ENCODE measurements around the gene FOXL2NB.

Gene FOXL2NB

GRCh38 chr3:138945709-138946662 lies 1.0 kb upstream of the FOXL2NB start:
- peak; percentile 56 for DNase-seq (ENCODE audit: low spot score)

DNA sequence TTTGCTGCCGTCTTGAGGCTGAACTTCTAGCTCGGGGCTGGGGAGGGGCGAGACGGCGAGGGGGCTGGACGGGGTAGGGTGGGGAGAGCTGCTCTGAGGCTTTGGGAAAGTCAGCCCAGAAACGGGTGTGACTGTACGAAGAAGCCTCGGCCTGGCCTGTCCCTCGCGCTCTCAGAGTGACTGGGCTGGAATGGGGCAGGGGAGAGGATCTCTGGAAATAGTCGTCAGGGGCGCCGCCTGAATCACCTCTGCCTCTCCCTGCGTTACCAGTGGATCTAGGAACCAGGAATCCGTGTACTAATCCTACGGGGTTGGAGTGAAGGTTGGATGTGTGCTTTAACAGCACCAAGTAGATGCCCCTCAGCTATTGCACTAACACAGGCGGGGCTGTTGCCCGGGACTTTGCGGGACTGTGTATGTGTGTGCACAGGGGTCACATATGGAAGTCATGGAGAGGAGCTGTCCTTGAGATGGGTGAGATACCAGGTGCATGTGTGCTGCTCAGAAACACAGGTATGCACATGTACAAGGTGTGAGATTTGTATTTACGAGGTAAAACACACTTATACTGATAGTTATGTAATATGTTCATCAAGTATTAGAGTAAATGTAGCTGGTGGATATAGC lies 591 bp downstream of the FOXL2NB start:
- peak; percentile 45 for DNase-seq (ENCODE audit: low spot score)

GRCh38 chr3:138948371-138949001 lies 1.5 kb downstream of the FOXL2NB start:
- DNase-seq (ENCODE audit: low spot score): no peak

DNA sequence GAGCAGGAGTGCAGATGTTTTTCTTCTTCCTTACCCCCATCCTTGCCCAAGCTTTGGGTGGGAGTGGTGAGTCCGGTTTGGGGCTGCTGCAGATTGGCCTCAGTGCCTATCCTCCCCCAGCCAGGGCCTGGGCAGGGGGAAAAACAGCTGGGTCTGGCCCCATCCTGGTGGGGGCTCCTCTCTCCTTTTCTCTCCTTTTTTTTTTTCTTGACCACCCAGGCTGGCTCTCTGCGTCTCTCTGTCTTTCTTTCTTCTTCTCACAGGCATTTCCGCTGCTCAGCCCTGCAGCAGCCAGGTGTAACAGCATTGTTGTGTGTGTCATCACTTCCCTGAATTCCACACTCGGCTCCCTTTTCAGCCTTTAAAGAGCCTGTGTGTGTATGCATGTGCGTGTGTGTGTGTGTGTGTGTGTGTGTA lies 2.0 kb downstream of the FOXL2NB start:
- DNase-seq (ENCODE audit: low spot score): no peak

DNA sequence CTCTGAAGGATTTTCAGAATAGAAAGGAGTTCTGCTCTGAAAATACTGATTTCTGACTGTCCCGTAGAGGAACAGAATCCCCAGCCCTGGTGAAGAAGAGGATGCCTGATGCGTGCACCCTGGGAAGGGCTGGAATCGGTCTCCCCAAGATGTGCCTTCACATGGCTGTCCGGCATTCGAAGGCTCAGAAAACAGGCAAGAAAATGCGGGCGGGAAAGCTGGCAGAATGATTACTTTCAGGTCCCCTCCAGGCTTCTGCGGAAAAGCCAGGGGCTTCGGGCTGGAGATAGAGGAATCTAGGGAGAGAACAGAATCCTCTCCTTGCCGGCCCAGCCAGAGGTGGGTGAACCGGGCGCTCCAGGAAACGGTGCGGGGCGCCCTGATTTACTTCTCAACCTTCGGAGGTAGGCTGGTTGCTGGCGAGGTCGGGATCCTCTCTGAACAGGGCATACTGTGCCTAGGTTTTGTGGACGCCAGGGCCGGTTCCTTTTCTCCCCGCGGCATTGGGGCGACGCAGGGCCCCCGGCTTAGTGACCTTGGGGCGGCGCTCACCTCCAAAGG lies 2.5 kb downstream of the FOXL2NB start:
- DNase-seq (ENCODE audit: low spot score): no peak

GRCh38 chr3:138950006-138950644 lies 3.1 kb downstream of the FOXL2NB start:
- DNase-seq (ENCODE audit: low spot score): peak; percentile 60

GRCh38 chr3:138950701-138951100 lies 3.7 kb downstream of the FOXL2NB start:
- no peak for DNase-seq (ENCODE audit: low spot score)

- DNase-seq (ENCODE audit: low spot score): no peak
Observed at GRCh38 chr3:138960417-138960852, 13.4 kb downstream of the FOXL2NB start.

- no peak for DNase-seq (ENCODE audit: low spot score)
Observed at GRCh38 chr3:138962854-138963560, 16.0 kb downstream of the FOXL2NB start.

- DNase-seq (ENCODE audit: low spot score): no peak
Observed at GRCh38 chr3:138964264-138964663, 17.2 kb downstream of the FOXL2NB start.

GRCh38 chr3:138964923-138965322 lies 17.9 kb downstream of the FOXL2NB start:
- DNase-seq (ENCODE audit: low spot score): no peak

DNA sequence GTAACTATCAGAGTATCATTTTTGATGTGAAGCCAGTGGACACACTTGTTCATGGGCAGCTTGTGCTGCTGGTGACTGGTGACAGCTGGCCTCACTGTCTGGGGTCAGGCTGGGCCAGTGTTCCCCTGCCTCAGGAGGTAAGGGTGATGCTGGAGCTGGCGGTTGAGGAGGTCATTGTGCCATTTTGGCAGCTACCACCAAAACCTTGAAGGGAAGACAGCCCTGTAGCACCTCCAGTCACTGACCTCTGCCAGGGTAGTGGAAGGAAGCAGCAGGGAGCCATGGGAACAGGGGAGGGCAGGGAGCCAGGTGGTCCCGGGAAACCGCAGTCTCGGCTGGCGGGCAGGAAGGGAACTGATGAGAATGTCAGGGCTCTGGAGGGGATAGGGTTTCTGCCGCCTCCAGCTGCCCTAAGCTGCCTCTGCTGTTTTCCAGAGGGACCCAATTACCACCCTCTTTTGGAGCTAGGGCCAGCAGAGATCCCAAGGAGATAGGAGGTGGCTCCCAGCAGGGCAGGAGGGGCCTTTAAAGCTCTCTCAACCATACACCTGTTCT lies 24.8 kb downstream of the FOXL2NB start:
- no peak for DNase-seq (ENCODE audit: low spot score)

DNA sequence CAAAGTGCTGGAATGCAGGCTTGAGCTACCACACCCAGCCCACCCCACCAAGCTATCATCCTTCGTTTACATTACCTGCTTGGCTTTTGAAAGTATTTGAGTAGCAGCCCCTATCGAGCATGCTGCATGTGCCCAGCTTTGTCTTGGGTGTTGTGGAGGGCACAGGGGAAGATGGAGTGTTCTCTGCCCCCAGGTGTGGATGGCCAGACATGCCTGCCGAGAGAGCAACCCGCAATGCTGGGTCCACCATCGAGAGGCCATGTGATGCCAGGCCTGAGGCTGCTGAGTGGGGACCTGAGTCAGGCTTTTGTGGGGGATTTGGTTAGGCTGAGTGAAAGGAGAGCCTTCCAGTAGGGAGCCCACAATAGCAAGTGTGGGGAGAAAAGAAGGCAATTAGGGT lies 25.9 kb downstream of the FOXL2NB start:
- DNase-seq (ENCODE audit: low spot score): no peak

GRCh38 chr3:138974462-138974861 lies 27.4 kb downstream of the FOXL2NB start:
- no peak for DNase-seq (ENCODE audit: low spot score)

DNA sequence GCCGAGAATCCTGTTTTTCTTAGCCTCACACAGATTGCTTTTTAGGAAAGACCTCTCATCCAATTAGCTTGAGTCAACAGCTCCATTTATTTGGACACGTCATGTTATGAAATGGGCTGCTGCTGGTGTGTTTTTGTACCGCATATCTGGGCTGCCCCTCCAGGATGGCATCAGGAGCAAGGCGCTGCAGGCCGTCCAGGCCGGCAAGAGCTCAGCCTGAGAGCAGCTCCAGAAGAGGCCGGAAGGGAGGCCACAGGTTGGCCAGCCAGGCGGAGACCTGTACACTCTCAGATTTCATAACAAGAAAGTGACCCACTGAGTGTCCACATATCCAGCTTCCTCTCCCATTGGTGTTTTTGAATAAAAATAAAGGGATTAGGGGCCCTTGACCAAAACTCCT lies 28.3 kb downstream of the FOXL2NB start:
- DNase-seq (ENCODE audit: low spot score): no peak

GRCh38 chr3:138976047-138976446 lies 29.0 kb downstream of the FOXL2NB start:
- DNase-seq (ENCODE audit: low spot score): no peak

- no peak for DNase-seq (ENCODE audit: low spot score)
Observed at GRCh38 chr3:138984816-138985215, 37.8 kb downstream of the FOXL2NB start.

DNA sequence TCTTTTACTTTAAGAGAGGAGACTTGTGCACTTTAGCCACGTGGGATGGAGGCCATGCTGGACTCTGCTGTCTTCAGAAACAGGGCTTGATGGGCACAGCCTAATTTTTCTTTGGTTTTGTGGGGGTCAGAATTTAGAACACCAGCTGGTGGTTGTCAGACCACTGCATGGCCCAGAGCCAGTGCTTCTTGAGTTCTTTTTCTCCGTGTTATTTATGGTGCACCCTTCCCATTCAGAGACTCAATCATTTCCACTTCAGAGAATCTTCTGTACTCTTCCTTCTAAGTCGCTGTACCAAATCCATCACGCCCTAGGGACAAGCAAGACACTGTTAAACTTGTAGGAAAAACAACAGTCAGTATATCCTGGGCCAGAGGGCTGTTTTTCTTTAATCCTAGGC lies 38.9 kb downstream of the FOXL2NB start:
- no peak for DNase-seq (ENCODE audit: low spot score)

- DNase-seq (ENCODE audit: low spot score): no peak
Observed at GRCh38 chr3:138987181-138987580, 40.2 kb downstream of the FOXL2NB start.

- DNase-seq (ENCODE audit: low spot score): no peak
Observed at GRCh38 chr3:138995706-138996105, 48.7 kb downstream of the FOXL2NB start.

Measured in AG20443 (cell line).